ENCODE data around the gene RACGAP1.
A peak's percentile ranks its signal among the peaks of the same experiment; 100 is the strongest.

The RACGAP1 gene

DNA sequence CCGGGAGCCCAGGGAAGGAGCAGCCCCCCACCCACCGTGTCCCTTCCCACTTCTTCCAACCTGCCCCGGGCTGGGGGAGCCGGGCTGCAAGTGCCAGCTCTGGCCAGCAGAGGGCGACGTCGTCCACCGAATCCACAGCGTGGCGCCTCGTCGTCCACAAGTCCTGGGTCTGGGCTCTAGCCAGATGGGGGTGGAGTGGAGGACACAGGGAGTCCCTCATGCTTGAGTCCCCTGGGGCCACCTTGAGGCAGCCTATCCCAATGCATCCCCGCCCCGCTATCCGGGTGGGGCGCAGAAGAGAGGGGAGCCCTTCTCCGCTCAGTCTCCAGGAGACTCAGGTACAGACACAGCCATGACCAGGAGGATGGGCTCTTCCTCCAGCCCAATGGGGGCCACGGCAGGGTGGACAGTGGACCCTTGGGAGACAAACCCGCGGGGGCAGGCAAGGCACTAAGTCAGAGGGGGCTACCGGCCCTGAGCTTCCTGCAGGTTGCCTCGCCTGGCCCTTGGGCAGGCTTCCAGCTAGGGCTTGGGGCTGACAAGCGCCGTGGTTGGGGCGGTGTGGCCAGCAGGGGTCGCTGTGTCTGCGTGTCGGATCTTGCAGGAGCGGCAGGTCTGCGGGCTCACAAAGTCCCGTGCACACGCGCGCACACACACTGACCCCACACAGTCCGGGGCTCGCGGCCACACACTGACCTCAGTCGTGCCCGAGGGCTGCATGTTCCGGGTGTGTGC is 58.1 kb downstream of the RACGAP1 start:
- DNase-seq = peak; percentile 96

DNA sequence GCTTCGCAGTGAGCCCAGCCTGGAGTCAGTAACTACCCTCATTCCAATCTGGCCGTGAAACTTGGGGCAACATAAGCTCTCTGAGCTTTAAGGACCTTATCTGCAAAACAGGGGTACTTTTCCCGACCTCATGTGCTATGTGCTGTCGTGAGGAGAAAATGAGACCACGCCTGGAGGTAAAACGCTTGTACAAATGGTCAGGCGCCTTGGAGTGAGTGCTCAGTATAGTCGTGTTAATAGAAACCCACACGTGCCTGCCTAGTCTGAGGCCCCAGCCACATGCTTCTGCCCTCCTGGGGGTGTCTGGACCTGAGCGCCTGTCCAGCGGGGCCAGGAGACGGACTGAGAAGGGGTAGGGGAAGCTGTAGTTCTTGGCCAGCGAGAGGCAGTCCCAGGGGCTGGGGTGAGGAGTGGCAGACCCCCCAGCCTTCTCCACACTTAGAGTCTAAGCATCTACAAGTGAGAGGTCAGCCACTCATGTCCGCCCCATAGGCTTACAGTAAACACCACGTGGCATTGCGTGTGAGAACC is 58.7 kb downstream of the RACGAP1 start:
- no peak for DNase-seq

DNA sequence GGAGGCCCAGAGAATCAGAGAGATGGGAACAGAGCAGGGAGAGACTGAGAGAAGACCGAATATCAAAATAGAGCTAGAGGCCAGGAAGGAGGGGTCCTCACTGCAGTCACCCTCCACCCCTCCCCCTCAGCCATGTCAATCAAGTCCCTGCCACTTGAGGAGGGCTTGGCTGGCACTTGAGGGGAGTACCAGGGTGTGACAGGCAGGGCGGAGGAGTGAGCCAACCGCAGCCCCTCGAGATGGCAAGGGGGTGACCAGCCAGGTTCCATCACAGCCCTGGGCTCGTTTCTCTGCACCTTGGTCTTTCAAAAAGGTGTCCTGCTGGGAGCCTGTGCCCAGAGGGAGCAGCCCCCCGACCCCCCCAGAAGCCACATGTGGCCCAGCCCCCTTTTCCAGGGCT is 59.5 kb downstream of the RACGAP1 start:
- DNase-seq = no peak

DNA sequence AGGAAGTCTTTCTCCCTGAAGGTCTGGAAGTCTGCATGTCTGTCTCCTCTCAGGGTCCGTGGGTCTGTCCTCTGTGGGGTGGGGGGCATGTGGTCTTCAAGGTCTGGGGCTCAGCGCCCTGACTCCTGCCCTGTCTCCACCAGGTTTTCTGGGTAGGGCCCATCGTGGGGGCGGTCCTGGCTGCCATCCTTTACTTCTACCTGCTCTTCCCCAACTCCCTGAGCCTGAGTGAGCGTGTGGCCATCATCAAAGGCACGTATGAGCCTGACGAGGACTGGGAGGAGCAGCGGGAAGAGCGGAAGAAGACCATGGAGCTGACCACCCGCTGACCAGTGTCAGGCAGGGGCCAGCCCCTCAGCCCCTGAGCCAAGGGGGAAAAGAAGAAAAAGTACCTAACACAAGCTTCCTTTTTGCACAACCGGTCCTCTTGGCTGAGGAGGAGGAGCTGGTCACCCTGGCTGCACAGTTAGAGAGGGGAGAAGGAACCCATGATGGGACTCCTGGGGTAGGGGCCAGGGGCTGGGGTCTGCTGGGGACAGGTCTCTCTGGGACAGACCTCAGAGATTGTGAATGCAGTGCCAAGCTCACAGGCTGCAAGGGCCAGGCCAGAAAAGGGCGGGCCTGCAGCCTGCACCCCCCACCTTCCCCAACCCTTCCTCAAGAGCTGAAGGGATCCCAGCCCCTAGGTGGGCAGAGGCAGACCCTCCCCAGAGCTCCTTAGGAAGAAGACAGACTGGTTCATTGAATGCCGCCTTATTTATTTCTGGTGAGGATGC is 60.3 kb downstream of the RACGAP1 start:
- no peak for DNase-seq

DNA sequence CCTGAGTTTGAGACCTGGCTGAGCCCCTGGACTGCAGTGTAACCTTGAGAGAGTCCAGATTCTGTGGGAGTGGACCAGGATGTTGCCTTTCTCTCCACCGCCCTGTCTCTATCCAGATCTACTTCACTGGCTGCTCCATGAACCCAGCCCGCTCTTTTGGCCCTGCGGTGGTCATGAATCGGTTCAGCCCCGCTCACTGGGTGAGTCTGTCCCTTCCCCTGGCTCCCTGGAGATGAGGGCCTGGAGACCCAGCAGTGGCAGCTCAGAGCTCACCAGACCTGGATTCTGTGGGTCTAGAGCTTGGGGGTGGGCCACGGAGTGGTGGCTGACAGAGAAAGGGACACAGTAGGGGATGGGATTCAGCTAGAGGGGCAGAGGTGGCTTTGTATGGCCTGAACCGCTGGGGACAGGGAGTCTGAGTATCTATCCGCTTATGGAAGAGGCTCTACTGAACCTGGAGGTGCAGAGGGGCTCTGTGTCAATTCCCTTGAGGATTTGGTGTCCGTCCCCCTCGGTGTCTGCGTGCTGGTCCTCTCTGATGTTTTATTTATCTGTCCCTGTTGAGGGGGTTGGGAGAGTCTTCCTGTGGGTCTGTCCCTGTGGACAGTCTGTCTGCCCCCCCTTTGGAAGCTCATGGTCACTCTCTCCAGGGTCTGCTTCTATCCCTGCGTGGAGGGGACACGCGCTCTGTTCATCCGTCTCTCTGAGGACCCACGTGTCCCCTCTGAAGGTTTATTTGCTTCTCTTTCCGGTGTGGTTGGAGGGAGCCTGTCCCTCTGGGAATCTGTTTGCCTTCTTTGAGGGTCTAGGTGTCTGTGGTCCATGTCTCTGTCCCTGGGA is 61.1 kb downstream of the RACGAP1 start:
- no peak for DNase-seq

DNA sequence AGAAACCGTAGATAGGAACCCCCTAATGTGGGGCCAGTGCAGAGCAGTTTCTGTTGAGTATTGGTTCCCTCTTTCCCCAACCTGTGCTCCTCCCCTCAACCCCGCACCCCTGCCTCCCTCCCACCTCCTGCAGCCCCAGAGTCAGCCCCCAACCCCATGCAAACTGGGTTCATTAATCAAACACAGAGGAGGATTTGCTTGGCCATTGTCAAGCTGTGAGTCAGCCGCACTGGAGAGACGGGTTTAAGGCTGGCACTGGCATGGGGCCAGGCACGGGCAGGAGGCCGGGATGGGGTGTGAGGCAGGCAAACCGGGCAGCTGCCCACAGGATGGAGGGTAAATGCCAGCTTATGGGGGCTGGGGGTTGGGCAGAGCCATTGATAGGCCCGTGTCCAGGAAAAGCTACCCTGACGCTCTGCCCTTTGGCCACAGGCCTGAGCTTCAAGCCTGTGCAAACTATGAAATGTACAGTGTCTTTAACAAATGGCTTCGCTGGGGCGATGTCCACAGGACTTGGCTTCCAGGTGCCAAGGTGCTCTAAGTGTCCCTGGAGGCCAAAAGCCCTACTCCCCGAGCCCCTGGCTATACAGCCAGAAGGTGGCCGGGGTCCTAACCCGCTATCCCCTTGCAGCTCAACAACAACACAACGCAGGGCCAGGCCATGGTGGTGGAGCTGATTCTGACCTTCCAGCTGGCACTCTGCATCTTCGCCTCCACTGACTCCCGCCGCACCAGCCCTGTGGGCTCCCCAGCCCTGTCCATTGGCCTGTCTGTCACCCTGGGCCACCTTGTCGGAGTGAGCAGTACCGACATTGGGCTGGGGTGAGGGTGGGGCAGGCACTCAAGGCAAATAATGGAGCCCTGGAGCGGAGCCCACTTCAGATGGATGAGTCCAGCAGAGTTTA is 62.2 kb downstream of the RACGAP1 start:
- no peak for DNase-seq

DNA sequence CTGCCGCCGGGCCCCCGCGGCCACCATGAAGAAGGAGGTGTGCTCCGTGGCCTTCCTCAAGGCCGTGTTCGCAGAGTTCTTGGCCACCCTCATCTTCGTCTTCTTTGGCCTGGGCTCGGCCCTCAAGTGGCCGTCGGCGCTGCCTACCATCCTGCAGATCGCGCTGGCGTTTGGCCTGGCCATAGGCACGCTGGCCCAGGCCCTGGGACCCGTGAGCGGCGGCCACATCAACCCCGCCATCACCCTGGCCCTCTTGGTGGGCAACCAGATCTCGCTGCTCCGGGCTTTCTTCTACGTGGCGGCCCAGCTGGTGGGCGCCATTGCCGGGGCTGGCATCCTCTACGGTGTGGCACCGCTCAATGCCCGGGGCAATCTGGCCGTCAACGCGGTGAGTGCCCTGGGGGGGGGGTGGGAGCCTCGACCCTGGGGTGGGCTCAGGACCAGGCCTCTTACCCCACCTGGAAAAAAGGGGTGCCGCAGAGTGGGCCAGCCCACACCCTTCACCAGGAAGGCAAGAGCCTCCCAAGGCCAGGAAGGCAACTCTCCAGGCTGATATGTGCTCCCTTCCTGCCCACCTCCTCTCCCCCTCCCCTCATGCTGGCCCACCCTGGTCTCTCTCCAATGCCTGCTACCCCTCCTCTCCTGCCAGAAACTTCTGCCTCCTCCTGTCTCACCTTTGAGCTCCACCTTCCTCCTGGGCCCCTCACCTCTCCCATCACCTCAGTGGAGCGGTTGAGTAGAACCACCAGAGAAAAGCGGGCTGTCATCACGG is 63.1 kb downstream of the RACGAP1 start:
- DNase-seq = no peak

DNA sequence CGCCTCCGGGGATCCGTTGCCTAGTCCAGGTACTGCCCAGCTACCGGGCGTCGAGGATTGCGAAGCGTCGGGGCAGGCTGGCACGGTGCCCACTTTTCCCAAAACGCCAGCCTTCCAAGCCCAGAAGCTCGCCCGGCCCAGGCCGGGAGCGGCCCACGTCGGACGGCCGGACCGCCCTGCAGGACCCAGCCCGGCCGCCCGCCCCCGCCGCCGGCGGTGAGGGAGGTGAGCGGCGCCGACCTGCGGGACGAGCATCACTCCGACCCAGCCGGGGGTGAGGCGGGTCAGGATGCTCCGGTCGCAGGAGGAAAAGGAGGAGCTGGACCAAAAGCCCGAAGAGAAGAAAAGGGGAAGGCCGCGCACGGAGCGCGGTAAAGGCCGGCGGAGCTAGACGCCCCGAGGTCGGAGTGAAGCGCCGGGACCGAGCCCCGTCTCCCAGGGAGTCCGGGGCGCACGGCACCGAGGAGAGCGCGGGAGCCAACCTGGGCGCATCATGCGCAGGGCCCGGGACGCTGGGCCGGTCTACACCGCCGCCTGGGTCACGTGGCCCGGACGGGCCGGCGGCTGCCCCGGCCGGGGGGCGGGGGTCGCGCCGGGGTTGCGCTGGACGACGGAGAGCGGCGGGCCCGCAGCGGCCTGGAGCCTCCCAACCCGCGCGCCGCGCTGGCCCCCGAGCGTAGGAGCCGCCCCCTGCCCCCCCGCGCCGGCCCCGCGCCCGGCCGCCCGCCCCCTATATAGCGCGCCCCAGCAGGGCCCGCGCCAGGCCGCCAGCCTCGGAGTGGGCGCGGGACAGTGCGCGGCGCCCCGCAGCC is 64.0 kb downstream of the RACGAP1 start, which contains the start of gene AQP5:
AQP5 (plus strand) TSS at position 762 of the 812 bp plus-strand sequence. CDS start 146 bp downstream, outside the sequence.
- DNase-seq = no peak

DNA sequence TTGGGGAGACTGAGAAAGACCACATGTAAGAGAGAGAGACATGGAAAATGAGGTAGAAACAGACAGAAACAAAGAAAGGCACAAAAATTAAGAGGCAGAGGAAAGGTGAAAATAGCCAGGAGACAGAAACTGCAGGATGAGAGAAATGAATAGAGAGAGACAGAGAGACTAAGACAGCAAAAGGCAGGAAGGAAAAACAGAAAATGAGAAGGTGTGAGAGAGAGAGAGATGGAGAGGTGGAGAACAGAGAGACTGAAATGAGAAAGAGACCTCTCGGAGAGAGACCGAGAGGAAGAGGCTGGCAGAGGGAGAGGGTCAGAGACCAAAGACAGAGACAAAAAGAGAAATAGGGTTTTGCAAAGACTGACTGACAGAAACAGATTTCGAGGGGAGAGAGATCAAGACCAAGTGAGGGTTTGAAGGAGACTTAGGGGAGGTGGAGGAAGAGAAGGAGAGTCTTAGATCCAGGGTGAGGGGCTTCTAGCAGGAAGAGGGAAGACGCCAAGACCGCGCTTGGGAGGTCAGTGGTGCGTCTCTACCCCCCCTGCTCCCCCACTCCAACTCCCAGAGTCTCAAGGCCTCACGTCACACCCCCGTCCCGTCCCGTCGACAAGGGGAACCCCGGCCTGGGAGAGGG is 64.7 kb downstream of the RACGAP1 start:
- DNase-seq = no peak

DNA sequence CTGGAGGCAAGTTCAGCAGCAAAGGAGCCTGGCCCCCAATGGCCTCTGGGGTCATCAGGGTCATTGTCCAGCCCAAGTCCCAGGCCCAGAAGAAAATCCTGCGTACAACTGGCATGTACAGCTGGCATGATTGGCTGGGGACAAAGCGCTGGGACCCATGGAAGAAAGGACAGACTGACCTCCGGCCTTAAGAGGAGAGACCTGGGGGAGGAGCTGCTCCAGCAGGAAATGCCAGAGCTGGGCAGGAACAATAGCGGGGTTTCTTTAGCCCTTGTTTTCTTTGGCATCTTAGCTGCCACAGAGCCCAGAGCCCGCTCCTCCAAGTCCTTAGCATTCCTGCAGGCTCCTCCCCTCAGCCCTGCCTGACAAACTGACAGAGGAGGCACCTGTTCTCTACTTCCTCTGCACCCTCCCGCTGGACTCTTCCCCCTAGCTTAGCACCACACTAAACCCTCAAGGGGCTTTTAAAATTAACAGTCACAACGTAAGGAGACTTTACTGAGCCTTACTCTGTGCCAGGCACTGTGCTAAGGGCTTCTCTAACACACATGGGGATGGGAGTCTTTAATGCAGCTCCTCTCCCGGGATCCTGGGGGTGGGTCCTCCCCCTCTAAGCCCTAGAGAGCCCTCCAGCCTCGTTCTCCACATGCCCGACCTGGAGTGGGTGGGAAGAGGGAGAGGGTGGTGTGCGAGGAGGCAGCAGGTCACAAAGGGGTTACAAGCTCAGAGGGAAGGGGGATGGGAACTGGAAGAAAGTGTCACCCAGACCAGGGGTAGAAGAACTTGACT is 65.4 kb downstream of the RACGAP1 start:
- DNase-seq = no peak

DNA sequence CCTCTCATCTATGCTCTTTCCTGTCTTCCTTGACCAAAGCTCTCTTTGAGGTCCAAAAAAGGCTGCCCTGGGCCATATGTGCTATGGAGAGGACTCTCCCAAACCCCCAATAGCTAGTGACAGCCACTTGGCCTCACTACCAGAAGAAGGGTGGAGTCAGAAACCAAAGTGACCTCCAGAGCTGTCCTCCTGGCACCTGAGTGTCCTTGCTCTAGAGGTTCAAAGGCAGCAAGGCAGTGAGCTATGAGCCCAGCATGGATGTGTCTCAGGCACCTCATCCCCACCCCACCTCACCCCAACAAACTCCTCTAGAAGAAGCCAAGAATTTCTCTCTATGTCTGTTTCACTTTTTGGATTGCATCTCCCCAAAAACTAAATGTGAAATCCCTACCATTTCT is 67.7 kb downstream of the RACGAP1 start:
- no peak for DNase-seq

DNA sequence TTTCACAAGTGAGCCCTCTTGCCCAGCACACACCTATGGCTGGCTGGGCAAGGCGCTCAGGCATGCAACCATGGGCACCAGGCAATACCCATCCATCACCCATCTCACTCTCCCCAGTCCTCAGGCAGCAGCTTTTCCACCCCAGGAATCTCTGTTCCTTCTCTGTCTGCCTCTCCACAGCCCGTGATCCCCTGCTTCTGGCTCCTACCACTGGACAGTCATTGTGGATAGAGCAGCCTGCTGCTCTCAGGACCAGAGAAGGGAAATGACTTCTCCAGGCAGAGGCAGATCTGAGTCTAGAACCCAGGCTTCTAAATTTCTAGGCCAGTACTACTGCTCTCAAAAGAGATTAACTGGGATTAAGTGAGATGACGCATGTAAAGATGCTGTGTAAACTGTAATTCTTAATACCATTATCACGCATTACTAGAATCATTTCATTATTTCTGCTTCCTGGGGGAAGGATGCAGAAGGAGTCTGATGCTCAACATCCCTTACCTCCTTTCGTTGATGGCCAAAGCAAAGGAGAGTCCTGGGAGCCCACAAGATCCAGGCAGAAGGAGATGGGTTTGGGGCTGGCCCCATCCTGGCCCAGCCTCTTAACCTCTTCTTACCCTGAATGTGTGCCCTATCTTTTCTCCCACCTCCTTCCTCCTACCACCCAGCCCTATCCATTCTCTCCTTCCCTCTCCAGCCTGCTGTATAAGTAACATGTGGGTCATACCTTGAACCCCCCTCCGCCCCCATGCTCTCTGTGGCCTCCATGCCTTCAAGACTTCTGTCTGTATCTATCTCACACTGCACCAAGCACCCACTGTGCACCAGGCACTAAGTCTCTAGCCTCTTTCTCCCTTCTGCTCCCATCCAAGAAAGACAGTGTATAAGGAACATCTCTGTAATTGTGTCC is 68.4 kb downstream of the RACGAP1 start:
- DNase-seq = no peak

DNA sequence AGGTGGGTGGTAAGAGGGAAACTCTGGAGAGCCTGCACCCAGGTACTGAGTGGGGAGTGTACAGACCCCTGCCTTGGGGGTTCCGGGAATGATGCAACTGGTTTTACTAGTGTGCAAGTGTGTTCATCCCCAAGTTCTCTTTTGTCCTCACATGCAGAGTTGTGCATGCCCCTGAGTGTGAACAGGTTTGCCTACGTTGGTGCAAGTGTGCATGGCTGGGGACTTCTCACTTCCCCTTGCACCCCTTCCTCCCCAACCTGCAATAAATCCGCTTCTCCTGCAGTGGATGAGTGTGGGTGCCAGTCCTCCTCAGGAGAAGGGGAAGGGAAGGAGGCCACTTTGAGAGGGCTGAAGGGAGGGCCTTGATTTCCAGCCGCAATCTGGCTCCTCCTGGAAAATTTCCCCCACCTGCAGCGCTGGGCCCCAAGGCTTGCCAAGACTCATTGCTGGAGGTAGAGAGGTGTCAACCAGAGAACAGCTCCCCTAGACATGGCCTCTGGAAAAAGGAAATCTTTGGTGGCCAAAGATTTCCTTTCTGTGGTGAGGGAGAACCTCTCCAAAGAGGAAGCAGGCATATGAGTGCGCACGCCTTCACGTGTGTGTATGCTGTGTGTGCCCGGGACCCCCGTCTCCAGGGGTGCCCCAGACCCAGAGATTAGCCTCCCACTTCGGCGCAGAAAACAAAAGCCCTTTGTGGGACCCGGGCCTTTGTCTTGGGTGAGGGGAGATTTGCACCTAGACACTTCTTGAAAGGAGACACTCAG is 69.2 kb downstream of the RACGAP1 start:
- DNase-seq = no peak

DNA sequence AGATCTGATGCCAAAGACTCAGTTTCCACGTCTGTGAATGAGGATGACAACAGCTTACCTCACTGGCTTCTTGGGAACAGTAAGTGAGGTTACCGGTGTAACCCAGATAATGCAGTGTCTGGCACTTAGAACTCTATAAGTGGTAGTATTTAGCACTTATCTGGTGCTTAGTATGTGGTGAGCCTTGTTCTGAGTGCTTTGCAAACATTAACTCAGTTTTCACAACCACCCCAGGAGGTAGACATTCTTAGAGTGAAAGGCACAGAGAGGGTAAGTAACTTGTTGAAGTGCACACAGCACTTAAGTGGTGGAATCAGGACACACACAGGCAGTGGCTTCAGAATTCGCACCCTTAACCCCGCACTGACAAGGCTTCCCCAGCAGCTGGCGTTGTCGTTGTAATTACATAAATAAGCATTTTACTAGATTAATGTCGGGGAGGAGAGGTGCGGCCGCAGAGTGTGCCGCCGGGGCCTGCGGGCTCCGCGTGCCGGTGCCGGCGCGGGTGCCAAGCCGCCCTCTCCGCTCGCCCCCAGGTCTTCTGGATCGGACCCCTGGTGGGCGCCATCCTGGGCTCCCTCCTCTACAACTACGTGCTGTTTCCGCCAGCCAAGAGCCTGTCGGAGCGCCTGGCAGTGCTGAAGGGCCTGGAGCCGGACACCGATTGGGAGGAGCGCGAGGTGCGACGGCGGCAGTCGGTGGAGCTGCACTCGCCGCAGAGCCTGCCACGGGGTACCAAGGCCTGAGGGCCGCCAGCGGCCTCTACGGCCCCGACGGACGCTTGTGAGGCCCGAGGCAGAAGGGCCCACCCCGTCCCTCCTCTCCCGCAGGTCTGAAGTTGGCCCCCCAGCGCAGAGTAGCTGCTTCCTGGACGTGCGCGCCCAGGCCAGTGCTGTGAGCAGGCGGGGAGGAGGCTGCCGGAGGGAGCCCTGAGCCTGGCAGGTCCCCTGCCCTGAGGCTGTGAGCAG is 70.1 kb downstream of the RACGAP1 start:
- DNase-seq = no peak

DNA sequence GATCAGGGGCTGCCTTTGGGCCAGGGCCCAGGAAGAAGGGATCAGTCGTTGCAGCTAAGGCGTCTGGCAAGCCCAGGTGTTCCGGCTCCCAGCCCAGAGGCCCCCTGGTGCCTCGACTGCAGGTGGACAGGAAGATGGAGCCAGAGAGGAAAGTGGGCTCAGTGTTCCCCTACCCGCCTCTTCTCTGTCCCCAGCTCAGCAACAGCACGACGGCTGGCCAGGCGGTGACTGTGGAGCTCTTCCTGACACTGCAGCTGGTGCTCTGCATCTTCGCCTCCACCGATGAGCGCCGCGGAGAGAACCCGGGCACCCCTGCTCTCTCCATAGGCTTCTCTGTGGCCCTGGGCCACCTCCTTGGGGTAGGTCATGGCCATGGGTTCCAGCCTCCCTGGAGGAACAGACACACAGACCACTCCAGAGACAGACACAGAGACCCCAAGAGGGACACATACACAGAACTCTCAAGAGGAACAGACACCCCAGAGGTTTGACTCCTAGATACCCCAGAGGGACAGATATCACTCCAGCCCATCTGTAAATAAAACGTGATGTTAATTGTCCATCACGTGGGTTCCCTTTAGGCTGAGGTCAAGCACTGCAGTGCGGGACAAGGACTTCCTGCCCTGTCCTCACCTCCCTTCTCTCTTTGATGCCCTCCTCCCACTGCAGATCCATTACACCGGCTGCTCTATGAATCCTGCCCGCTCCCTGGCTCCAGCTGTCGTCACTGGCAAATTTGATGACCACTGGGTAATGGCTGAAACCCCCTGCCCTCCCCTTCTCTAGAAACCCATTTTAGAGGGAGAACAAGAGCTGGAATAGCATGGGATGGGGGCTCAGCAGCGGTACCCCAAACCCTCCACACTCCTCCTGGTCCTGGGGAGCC is 71.1 kb downstream of the RACGAP1 start:
- DNase-seq = no peak
